ENCODE measurements around the gene CACNG7. TPM values are rescaled to one million over a fixed set of nuclear protein-coding genes. Genes with fewer than 3 reads are reported as not detected.

CACNG7 gene
- total RNA-seq, 1 experiment from 2014 or later, result not detected

GRCh38 chr19:53897459-53897858, 11.6 kb upstream of the CACNG7 start:
- Histone ChIP-seq H3K36me3 (ENCODE audit: control insufficient read depth, insufficient read depth, low read length) (no peaks in the 10 kb centered on the region), H3K4me1 (no peaks in the 10 kb centered on the region), H3K9me3 (no peaks in the 10 kb centered on the region), H3K4me3 (ENCODE audit: low read depth, low read length) (no peak overlapping the region), H3K27me3 (replicated peaks; ENCODE audit: control insufficient read depth, insufficient read depth, low read length) (no peaks in the 10 kb centered on the region)
- H3K4me3 Mint-ChIP-seq (ENCODE audit: unreplicated experiment), result no peak overlapping the region
- H3K27ac Mint-ChIP-seq (ENCODE audit: unreplicated experiment), result no peak overlapping the region
- DNase-seq, result no peak
- TF ChIP-seq, protein P1, sequence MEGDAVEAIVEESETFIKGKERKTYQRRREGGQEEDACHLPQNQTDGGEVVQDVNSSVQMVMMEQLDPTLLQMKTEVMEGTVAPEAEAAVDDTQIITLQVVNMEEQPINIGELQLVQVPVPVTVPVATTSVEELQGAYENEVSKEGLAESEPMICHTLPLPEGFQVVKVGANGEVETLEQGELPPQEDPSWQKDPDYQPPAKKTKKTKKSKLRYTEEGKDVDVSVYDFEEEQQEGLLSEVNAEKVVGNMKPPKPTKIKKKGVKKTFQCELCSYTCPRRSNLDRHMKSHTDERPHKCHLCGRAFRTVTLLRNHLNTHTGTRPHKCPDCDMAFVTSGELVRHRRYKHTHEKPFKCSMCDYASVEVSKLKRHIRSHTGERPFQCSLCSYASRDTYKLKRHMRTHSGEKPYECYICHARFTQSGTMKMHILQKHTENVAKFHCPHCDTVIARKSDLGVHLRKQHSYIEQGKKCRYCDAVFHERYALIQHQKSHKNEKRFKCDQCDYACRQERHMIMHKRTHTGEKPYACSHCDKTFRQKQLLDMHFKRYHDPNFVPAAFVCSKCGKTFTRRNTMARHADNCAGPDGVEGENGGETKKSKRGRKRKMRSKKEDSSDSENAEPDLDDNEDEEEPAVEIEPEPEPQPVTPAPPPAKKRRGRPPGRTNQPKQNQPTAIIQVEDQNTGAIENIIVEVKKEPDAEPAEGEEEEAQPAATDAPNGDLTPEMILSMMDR (IDR thresholded peaks at IDR 0.05; ENCODE audit: insufficient read depth in 1 of 2, low read depth in 1 of 2, low read length in 1 of 2, severe bottlenecking in 1 of 2, unreplicated experiment in 1 of 2), result no peak
- no peaks in the 10 kb centered on the region for H3K27me3 Mint-ChIP-seq (ENCODE audit: insufficient read depth, unreplicated experiment)
- no TSS peak for BruUV-seq (replicated peaks)
- ChIA-PET CTCF (no interaction called here), POLR2A (no interaction called here)
- H3K4me1 Mint-ChIP-seq (ENCODE audit: low read depth, unreplicated experiment), result no peaks in the 10 kb centered on the region
- intact Hi-C loops (cut with micrococcal nuclease; ENCODE audit: unreplicated experiment), result no loop called here
- no peaks in the 10 kb centered on the region for H3K9me3 Mint-ChIP-seq (ENCODE audit: unreplicated experiment)
- no peaks in the 10 kb centered on the region for H3K36me3 Mint-ChIP-seq (ENCODE audit: insufficient read depth, unreplicated experiment)

- Mint-ChIP-seq H3K27me3 (ENCODE audit: insufficient read depth, unreplicated experiment) (no peaks in the 10 kb centered on the region), H3K4me1 (ENCODE audit: low read depth, unreplicated experiment) (no peaks in the 10 kb centered on the region), H3K36me3 (ENCODE audit: insufficient read depth, unreplicated experiment) (no peaks in the 10 kb centered on the region), H3K4me3 (ENCODE audit: unreplicated experiment) (no peak overlapping the region), H3K9me3 (ENCODE audit: unreplicated experiment) (no peaks in the 10 kb centered on the region), H3K27ac (ENCODE audit: unreplicated experiment) (no peak overlapping the region)
- Histone ChIP-seq H3K4me3 (ENCODE audit: low read depth, low read length) (no peak overlapping the region), H3K27me3 (replicated peaks; ENCODE audit: control insufficient read depth, insufficient read depth, low read length) (no peaks in the 10 kb centered on the region), H3K9me3 (no peaks in the 10 kb centered on the region), H3K36me3 (ENCODE audit: control insufficient read depth, insufficient read depth, low read length) (no peaks in the 10 kb centered on the region), H3K4me1 (no peaks in the 10 kb centered on the region)
- POLR2A ChIA-PET, result no interaction called here
- TF ChIP-seq, protein P1 (IDR thresholded peaks at IDR 0.05; ENCODE audit: insufficient read depth in 1 of 2, low read depth in 1 of 2, low read length in 1 of 2, severe bottlenecking in 1 of 2, unreplicated experiment in 1 of 2), result no peak
- DNase-seq, result no peak
- intact Hi-C loops (cut with micrococcal nuclease; ENCODE audit: unreplicated experiment), result no loop called here
- no TSS peak for BruUV-seq (replicated peaks)
- CTCF ChIA-PET, result no interaction called here
These were observed 10.9 kb upstream of the CACNG7 start for GRCh38 chr19:53898166-53898565.

GRCh38 chr19:53898636-53899341, 10.3 kb upstream of the CACNG7 start:
- Histone ChIP-seq H3K4me1 (no peaks in the 10 kb centered on the region), H3K27me3 (replicated peaks; ENCODE audit: control insufficient read depth, insufficient read depth, low read length) (no peaks in the 10 kb centered on the region), H3K36me3 (ENCODE audit: control insufficient read depth, insufficient read depth, low read length) (no peaks in the 10 kb centered on the region), H3K4me3 (ENCODE audit: low read depth, low read length) (no peak overlapping the region), H3K9me3 (no peaks in the 10 kb centered on the region)
- no peaks in the 10 kb centered on the region for H3K36me3 Mint-ChIP-seq (ENCODE audit: insufficient read depth, unreplicated experiment)
- BruUV-seq (replicated peaks), result no TSS peak
- ChIA-PET POLR2A (no interaction called here), CTCF (no interaction called here)
- TF ChIP-seq, protein P1 (IDR thresholded peaks at IDR 0.05; ENCODE audit: insufficient read depth in 1 of 2, low read depth in 1 of 2, low read length in 1 of 2, severe bottlenecking in 1 of 2, unreplicated experiment in 1 of 2), result no peak
- no peaks in the 10 kb centered on the region for H3K9me3 Mint-ChIP-seq (ENCODE audit: unreplicated experiment)
- DNase-seq, result no peak
- no peaks in the 10 kb centered on the region for H3K4me1 Mint-ChIP-seq (ENCODE audit: low read depth, unreplicated experiment)
- no peak overlapping the region for H3K27ac Mint-ChIP-seq (ENCODE audit: unreplicated experiment)
- intact Hi-C loops (cut with micrococcal nuclease; ENCODE audit: unreplicated experiment), result no loop called here
- no peaks in the 10 kb centered on the region for H3K27me3 Mint-ChIP-seq (ENCODE audit: insufficient read depth, unreplicated experiment)
- H3K4me3 Mint-ChIP-seq (ENCODE audit: unreplicated experiment), result no peak overlapping the region

Measured in Caco-2 (cell line).